Measurements from ENCODE around the gene PPP2R3A.

PPP2R3A gene

DNA sequence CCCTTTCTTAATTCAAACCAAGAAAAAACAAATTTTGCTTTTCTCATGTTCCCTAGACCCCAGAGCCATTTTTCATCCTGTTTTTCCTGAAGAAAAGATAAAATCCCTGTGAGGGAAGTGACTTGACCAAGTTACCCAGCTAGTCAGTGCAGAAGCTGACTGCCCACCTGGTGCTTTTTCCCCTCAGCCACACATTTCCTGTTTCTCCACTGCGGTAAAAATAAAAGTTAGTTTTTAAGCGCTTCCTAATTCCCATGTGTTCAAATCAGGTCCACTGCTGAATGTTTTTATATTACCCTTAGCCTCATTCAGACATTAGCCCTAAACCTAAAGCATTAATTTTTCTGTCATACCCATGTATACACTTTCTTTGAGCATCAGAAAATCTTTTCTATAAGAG is 26.1 kb downstream of the PPP2R3A start:
- TF ChIP-seq CTCF (IDR thresholded peaks at IDR 0.05; ENCODE audit: insufficient read depth, low read length, missing control alignments), result no peak
- ChIA-PET CTCF (interaction anchor here (1.1 kb wide), 1 partner anchor 1238 kb away, joined by 3 read pairs; no protein-coding TSS in a partner anchor), POLR2A (no interaction called here)
- no peak overlapping the region for H3K4me3 ChIP-seq (ENCODE audit: low read depth, low read length)
- DNase-seq (ENCODE audit: low read depth, low spot score), result no peak

- DNase-seq (ENCODE audit: low read depth, low spot score), result peak; percentile 54
- no peak for TF ChIP-seq CTCF (IDR thresholded peaks at IDR 0.05; ENCODE audit: insufficient read depth, low read length, missing control alignments)
- ChIA-PET POLR2A (no interaction called here), CTCF (no interaction called here)
- H3K4me3 ChIP-seq (ENCODE audit: low read depth, low read length), result no peak overlapping the region
Observed at GRCh38 chr3:135992072-135992471, 26.5 kb downstream of the PPP2R3A start.

- POLR2A ChIA-PET, result no interaction called here
- TF ChIP-seq CTCF (IDR thresholded peaks at IDR 0.05; ENCODE audit: insufficient read depth, low read length, missing control alignments), result no peak
- no peak for DNase-seq (ENCODE audit: low read depth, low spot score)
- CTCF ChIA-PET, result interaction anchor here (1.1 kb wide), 1 partner anchor 76 kb away, joined by 3 read pairs; no protein-coding TSS in a partner anchor
- no peak overlapping the region for H3K4me3 ChIP-seq (ENCODE audit: low read depth, low read length)
Observed at GRCh38 chr3:135994708-135995337, 29.3 kb downstream of the PPP2R3A start.

DNA sequence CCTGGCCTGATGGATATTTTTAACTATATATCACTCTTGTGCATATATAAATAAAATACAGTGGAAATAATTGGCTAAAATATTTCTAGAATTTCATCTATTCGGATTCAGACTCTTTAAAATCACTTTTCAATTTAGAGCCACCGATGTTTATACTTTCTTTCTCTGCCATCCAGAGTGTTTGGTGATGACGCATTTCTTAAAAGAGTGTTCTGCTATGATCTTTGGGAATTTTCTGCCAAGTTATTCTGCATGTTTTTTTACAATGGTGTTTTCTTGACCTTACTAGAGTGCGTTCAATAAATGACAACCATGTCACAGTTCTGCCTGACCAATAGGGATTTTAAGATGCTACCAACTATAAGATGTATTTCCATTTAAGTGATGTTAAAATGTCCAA is 30.2 kb downstream of the PPP2R3A start:
- no peak for TF ChIP-seq CTCF (IDR thresholded peaks at IDR 0.05; ENCODE audit: insufficient read depth, low read length, missing control alignments)
- DNase-seq (ENCODE audit: low read depth, low spot score), result no peak
- CTCF ChIA-PET, result no interaction called here
- no peak overlapping the region for H3K4me3 ChIP-seq (ENCODE audit: low read depth, low read length)
- POLR2A ChIA-PET, result no interaction called here

DNA sequence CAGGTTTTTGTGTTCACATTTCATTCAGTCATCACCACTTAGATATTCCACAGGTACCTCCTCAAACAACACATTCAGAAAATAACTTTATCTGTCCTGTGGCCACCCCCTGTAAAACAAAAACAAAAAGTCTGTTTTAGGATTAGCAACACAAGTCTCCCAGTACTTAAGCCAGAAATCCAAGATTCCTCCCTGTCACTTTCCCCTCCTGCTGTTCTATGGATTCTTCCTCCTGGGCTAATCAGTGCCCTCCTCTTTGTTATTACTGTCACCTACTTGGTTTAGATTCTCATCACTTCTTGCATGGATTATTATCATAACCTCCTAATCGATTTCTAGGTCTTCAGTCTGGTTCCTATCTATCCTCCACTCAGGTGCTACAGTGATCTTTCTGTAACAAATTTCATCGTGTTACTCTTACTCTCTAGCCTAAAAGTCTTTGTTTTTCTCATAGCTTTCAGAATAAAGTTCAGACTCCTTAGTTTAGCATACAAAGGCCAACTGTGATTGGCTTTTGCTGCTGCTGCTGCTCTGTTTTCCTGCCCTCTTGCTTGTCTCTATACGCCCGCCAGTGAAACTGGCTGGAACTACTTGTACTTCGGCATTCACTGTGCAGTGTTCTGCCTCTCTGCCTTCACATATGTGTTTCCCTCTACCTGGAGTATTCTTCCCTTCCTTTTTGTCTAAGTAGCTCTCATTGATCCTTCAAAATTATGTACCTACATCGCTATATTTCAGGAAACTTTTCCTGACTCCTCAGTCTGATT is 32.2 kb downstream of the PPP2R3A start:
- H3K4me3 ChIP-seq (ENCODE audit: low read depth, low read length), result no peak overlapping the region
- CTCF ChIA-PET, result interaction anchor here (1.1 kb wide), 1 partner anchor 12 kb away, joined by 3 read pairs; no protein-coding TSS in a partner anchor
- DNase-seq (ENCODE audit: low read depth, low spot score), result no peak
- POLR2A ChIA-PET, result no interaction called here
- no peak for TF ChIP-seq CTCF (IDR thresholded peaks at IDR 0.05; ENCODE audit: insufficient read depth, low read length, missing control alignments)

DNA sequence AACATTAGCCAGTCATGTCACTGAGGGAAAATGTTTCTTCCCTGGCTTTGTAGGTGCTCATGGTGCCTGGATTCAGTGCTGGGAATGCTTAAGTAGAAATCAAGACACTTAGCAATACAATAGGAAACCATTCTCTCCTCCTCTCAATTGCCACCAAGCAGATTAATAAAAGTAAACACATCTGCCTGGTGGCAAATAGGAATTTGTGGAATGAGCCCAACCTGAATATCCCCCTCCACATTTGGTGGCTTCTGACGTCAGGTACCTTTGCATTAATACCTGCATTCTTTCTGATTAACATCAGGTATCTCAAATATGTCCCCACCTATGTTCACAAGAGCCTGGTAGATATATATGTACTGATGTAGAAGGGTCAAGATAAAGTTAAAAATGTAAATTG is 42.7 kb downstream of the PPP2R3A start:
- POLR2A ChIA-PET, result no interaction called here
- no peak for DNase-seq (ENCODE audit: low read depth, low spot score)
- no peak for TF ChIP-seq CTCF (IDR thresholded peaks at IDR 0.05; ENCODE audit: insufficient read depth, low read length, missing control alignments)
- CTCF ChIA-PET, result no interaction called here
- no peak overlapping the region for H3K4me3 ChIP-seq (ENCODE audit: low read depth, low read length)
